LNCaP clone FGC (cell line): ENCODE measurements around the gene GBP7.
"Not testable (repeated sequence)": the region's sequence is repeated elsewhere in the genome, so short reads cannot be mapped to it uniquely, and the experiment has no call there.

Source experiments
- DNase-seq: peaks from one replicate; pipeline ENCODE4 v3.0.0-alpha.2; 2011; ENCODE audit warnings: low read depth
- H3K4me3 ChIP-seq: 2 replicates; pipeline ENCODE4 v1.5.1; 2011; ENCODE audit warnings: mild to moderate bottlenecking, low read depth, low read length, control low read depth
- TF ChIP-seq, protein P1 (sequence below): IDR thresholded peaks from 2 replicates; pipeline ENCODE4 v1.5.1; 2012; ENCODE audit warnings: mild to moderate bottlenecking; ENCODE audit not compliant: control insufficient read depth, insufficient read depth; ENCODE audit errors: extremely low read depth

GBP7 gene

GRCh38 chr1:89175601-89176256, at the start of gene GBP7:
TSS of gene GBP7 (minus strand) at chr1:89176003. CDS start at chr1:89171935, 4,068 bp downstream.
- TF ChIP-seq, protein P1, sequence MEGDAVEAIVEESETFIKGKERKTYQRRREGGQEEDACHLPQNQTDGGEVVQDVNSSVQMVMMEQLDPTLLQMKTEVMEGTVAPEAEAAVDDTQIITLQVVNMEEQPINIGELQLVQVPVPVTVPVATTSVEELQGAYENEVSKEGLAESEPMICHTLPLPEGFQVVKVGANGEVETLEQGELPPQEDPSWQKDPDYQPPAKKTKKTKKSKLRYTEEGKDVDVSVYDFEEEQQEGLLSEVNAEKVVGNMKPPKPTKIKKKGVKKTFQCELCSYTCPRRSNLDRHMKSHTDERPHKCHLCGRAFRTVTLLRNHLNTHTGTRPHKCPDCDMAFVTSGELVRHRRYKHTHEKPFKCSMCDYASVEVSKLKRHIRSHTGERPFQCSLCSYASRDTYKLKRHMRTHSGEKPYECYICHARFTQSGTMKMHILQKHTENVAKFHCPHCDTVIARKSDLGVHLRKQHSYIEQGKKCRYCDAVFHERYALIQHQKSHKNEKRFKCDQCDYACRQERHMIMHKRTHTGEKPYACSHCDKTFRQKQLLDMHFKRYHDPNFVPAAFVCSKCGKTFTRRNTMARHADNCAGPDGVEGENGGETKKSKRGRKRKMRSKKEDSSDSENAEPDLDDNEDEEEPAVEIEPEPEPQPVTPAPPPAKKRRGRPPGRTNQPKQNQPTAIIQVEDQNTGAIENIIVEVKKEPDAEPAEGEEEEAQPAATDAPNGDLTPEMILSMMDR: no peak
- no peak for DNase-seq
- H3K4me3 ChIP-seq: no peak within 1 kb of the TSS

GRCh38 chr1:89221341-89221740, 45.5 kb upstream of the GBP7 start:
- peak; percentile 25 for DNase-seq
- H3K4me3 ChIP-seq: no peak overlapping the region
- TF ChIP-seq, protein P1: no peak

- not testable (repeated sequence) for H3K4me3 ChIP-seq, DNase-seq
Observed at GRCh38 chr1:89219851-89220250, 44.0 kb upstream of the GBP7 start.

GRCh38 chr1:89218941-89219340, 43.1 kb upstream of the GBP7 start:
- not testable (repeated sequence) for DNase-seq

DNA sequence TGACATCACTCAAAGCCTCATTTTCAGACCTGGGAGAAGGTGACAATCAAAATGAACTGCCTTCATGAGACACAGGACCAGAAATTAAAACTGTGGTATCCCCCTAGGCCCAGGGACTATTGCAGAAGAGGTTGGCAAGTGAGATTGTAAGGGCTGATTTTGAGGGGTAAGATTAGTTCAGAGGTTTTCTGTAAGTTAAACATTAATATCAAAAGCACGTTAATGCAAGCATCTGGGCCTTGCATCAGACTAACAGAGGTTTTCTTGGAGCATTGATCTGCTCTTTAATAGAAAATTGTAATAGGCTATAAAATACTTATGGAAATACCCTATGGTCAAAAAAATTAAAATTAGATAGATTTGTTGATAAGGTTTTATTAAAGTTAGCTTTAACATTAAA, 37.5 kb upstream of the GBP7 start:
- no peak overlapping the region for H3K4me3 ChIP-seq
- TF ChIP-seq, protein P1: no peak
- no peak for DNase-seq

More at GRCh38 chr1:89218941-89219340, 43.1 kb upstream of the GBP7 start:
- H3K4me3 ChIP-seq: not testable (repeated sequence)

DNA sequence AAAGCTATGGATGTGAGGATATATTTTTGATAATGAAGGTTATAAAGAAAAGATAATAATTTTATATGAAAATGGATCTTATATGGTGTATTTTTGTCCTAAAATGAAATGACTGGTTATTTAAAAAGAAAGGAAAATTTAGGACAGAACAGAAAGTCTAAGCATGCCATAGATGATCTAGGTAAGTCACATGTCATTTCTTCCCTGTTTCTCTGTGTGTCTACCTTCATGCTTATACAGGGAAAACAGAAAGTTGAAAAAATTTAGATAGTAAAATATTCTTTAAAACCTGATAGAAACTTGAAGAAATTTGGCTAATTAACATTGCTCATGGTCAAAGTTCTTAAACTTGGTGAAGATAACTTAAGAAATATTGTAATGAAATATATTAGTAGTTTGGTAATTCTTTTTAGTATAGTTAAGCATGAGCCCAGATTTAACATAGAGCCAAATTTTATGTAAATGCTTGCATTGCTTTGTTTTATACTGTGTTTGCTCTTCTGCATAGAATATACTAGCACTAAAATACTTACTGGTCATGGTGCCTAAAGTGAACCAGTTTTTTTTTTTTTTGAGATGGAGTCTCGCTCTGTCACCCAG, 35.3 kb upstream of the GBP7 start:
- H3K4me3 ChIP-seq: no peak overlapping the region
- TF ChIP-seq, protein P1: no peak
- no peak for DNase-seq

DNA sequence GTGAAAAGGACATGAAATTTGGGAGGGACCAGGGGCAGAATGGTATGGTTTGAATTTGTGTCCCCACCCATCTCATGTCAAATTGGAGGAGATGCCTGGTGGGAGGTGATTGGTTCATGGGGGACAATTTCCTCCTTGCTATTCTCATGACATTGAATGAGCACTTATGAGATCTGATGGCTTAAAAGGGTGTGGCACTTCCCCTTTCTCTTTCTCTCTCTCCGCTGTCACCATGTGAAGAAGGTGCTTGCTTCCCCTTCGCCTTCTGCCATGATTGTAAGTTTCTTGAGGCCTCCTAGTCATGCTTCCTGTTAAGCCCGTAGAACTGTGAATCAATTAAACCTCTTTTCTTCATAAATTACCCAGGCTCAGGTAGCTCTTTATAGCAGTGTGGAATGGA, 30.6 kb upstream of the GBP7 start:
- no peak overlapping the region for H3K4me3 ChIP-seq
- TF ChIP-seq, protein P1: no peak
- DNase-seq: no peak

- no peak overlapping the region for H3K4me3 ChIP-seq
- TF ChIP-seq, protein P1: no peak
- DNase-seq: no peak
Observed at GRCh38 chr1:89203166-89203565, 27.4 kb upstream of the GBP7 start.
